ENCODE data around the gene LGALS16.
"Not testable (repeated sequence)": the region's sequence is repeated elsewhere in the genome, so short reads cannot be mapped to it uniquely, and the experiment has no call there.

Gene LGALS16

DNA sequence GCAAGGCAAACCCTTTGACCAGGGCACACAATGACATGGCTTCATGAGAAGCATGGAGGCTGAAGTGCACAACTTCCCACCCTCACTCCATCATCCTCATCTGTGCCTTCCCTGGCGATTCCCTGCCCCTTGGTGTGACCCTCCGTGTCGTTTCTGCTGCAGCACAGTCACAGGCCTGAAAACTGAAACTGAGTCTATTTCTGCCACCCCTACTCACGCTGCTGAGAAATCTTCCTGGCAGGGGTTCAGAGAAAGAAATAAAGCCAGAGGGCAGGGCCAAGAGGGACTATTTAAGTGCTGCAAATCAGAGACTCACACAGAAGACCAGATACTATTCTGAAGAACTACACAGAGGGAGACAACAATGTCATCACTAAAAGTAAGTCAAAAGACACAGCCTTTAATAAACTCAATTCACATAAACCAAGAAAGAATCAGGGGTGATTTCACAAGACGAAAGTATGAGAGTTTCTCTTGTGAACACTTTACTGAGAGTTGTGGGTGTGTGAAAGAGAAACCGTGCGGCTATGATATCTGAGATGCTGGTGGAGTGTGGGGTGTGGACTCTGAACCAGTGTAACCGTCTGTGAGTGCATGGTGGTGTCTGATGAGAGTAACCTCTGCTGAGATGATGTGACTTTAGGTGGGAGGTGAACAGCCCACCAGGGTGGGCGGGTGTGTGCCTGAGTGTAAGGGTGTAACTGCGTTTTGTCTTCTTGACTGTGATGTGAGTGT is 23.5 kb downstream of the LGALS16 start:
- DNase-seq, result no peak

DNA sequence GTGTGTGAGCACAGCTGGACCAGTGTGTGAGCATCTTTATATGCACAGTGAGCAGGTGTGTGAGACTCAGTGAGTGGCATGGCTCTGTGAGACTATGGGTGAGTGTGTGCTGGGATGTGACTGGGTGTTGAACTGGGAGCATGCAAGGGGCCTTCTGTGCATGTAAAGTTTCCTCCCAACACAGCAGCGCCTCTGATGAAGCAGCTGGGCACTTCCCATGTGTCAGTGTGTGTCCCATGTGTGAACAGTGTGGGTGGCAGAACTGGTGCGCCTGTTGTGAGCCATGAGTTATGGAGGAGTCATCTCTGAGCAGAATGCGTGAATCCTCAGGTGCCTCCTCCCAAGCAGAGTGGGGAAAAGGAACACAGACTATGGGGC is 24.1 kb downstream of the LGALS16 start:
- no peak for DNase-seq

- no peak for DNase-seq
Measured at GRCh38 chr19:39680593-39680992, 24.9 kb downstream of the LGALS16 start.

DNA sequence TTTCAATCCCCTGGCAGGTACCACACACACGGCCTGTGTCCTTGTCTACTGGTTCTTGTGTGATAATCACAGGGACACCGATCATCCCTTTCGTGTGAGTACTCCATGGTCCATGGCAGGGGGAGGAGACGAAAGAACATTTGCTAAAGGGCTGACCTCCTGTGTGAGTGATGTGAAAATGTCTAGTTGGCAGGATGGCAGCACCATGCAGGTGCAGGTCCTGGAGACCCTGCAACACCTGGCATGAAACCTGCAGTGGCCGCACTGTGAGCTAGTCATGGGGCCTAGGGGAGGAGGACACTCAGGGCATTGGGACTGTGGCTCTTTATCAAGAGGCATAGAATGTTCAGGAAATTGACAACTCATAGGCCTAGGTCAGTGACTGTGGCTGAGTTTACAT is 25.7 kb downstream of the LGALS16 start:
- DNase-seq, result no peak

DNA sequence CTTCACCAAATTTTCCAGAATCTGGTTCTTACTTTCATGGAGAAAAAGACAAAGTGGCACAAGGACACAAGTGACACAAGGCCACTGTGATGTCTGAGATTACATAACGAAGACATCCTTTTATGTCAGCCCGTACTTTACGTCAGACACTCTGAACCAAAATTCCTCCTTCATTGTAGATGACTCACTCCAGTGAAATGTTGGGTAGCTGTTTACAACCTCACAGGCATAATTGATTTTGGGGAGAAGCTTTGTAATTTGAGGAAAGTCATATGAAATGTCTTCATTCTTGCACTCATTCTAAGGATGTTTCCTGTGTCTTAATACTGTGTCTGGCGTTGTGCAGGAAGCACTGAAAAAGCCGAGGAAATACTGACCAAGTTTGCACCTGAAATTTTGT is 28.6 kb downstream of the LGALS16 start:
- no peak for DNase-seq

GRCh38 chr19:39686739-39687138 is 31.0 kb downstream of the LGALS16 start:
- DNase-seq, result no peak

GRCh38 chr19:39688637-39689036 is 32.9 kb downstream of the LGALS16 start:
- DNase-seq, result not testable (repeated sequence)

GRCh38 chr19:39692166-39692565 is 36.5 kb downstream of the LGALS16 start:
- no peak for DNase-seq

DNA sequence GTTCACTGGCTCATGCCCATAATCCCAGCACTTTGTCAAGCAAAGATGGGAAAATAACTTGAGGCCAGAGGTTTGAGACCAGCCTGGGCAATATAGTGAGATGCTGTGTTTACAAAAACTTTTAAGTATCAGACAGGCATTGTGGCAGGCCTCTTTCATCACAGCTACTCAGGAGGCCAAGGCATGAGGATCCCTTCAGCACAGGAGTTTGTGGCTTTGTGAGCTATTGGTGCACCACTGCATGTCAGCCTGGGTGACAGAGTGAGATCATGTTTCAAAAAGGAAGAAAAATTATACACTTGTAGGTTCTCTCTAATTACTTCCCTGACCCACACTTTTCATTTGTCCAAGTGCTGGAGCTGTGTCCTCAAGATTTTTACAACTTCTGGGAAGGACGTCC is 37.1 kb downstream of the LGALS16 start:
- no peak for DNase-seq

- DNase-seq, result no peak
Measured at GRCh38 chr19:39695759-39696158, 40.0 kb downstream of the LGALS16 start.

- DNase-seq, result no peak
Measured at GRCh38 chr19:39696387-39696786, 40.7 kb downstream of the LGALS16 start.

DNA sequence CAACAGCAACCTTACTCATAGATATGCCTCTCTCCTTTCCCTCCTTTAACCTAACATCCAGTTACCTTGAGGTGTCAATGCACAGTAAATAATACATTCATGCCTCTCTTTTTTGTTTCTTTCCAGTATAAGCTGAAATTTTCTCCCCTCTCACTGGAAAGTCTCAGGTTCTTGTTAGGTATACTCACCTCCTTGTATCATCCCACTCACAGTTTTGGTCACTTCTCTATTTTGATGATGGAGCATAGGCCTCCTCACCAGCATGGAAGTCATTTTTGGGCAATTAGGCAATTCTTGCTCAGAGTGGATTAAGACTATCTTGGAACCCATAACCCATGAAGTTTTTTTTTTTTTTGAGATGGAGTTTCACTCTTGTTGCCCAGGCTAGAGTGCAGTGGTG is 42.8 kb downstream of the LGALS16 start:
- no peak for DNase-seq

GRCh38 chr19:39701291-39701690 is 45.6 kb downstream of the LGALS16 start:
- no peak for DNase-seq

- DNase-seq, result no peak
Measured at GRCh38 chr19:39704181-39705044, 48.7 kb downstream of the LGALS16 start, which contains the start of gene LGALS14. Gene LGALS14 (plus strand): TSS chr19:39704481. CDS start chr19:39704529, 48 bp downstream.

GRCh38 chr19:39705578-39706188 is 50.0 kb downstream of the LGALS16 start:
- peak; percentile 14 for DNase-seq

- no peak for DNase-seq
Measured at GRCh38 chr19:39708594-39708993, 52.9 kb downstream of the LGALS16 start.

DNA sequence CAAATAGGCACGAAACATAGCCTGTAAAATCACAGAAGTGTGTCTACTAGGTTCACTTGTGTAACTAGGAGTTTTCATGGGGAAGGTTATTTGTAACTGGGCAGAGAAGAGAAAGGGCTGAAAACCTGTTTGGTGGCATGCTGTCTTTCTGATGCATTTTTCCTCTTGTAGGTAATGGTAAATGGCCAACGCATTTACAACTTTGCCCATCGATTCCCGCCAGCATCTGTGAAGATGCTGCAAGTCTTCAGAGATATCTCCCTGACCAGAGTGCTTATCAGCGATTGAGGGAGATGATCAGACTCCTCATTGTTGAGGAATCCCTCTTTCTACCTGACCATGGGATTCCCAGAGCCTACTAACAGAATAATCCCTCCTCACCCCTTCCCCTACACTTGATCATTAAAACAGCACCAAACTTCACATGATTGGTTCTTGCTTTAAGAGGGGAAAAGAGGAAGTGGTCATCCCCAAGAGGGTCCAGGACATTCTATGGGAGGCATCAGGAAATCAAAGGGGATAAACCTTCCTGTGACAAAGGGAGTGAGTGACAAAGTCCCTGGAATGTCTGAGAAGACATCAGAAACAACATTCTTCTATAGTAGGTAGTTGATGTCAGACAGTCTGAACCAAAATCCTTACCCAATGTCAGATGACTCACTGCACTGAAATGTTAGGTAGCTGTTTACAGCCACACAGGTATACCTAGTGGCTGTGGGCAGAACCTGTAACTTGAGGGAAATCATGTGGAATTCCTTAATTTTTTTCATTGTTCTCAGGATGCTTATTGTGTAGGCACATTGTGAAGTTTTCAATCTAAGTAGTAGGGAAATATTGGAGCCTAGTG is 53.5 kb downstream of the LGALS16 start:
- no peak for DNase-seq
